Measurements from ENCODE around the gene GPR183. TPM values are rescaled to one million over a fixed set of nuclear protein-coding genes. Genes with fewer than 3 reads are reported as not detected.
"Not testable (repeated sequence)": the region's sequence is repeated elsewhere in the genome, so short reads cannot be mapped to it uniquely, and the experiment has no call there.

GPR183 gene
- total RNA-seq, 2 donors from 2014 or later, result 1.5 to 8.3 TPM

GRCh38 chr13:99254830-99255229 is 52.4 kb downstream of the GPR183 start:
- H3K27me3 ChIP-seq, result no peaks in the 10 kb centered on the region
- intact Hi-C loops (cut with DNase I), result no loop called here
- no peak overlapping the region for H3K27ac ChIP-seq
- no peak for DNase-seq
- H3K4me3 ChIP-seq, result no peak overlapping the region
- no peaks in the 10 kb centered on the region for H3K4me1 ChIP-seq
- no peaks in the 10 kb centered on the region for H3K36me3 ChIP-seq
- TF ChIP-seq CTCF (IDR thresholded peaks at IDR 0.05), result no peak
- no peaks in the 10 kb centered on the region for H3K9me3 ChIP-seq
- no peak overlapping the region for H3K9ac ChIP-seq (ENCODE audit: low read depth in 2 of 2, low read length in 2 of 2)

GRCh38 chr13:99251921-99252320 is 55.3 kb downstream of the GPR183 start:
- no peak overlapping the region for H3K4me3 ChIP-seq
- no peaks in the 10 kb centered on the region for H3K9me3 ChIP-seq
- no peaks in the 10 kb centered on the region for H3K4me1 ChIP-seq
- no peak overlapping the region for H3K9ac ChIP-seq (ENCODE audit: low read depth in 2 of 2, low read length in 2 of 2)
- H3K27me3 ChIP-seq, result no peaks in the 10 kb centered on the region
- no peak for DNase-seq
- H3K36me3 ChIP-seq, result no peaks in the 10 kb centered on the region
- no peak for TF ChIP-seq CTCF (IDR thresholded peaks at IDR 0.05)
- intact Hi-C loops (cut with DNase I), result no loop called here
- no peak overlapping the region for H3K27ac ChIP-seq

- H3K9ac ChIP-seq (ENCODE audit: low read depth in 2 of 2, low read length in 2 of 2), result no peak overlapping the region
- no peak for DNase-seq
- intact Hi-C loops (cut with DNase I), result no loop called here
- H3K9me3 ChIP-seq, result no peaks in the 10 kb centered on the region
- no peak overlapping the region for H3K27ac ChIP-seq
- H3K36me3 ChIP-seq, result no peaks in the 10 kb centered on the region
- TF ChIP-seq CTCF (IDR thresholded peaks at IDR 0.05), result no peak
- H3K4me1 ChIP-seq, result no peaks in the 10 kb centered on the region
- H3K27me3 ChIP-seq, result no peaks in the 10 kb centered on the region
- no peak overlapping the region for H3K4me3 ChIP-seq
These were observed 56.0 kb downstream of the GPR183 start for GRCh38 chr13:99250982-99251825.

- H3K27me3 ChIP-seq; H3K4me3 ChIP-seq; H3K36me3 ChIP-seq; H3K9me3 ChIP-seq; intact Hi-C loops (cut with DNase I); H3K4me1 ChIP-seq; DNase-seq; H3K9ac ChIP-seq (ENCODE audit: low read depth in 2 of 2, low read length in 2 of 2); H3K27ac ChIP-seq: not testable (repeated sequence)
These were observed 57.6 kb downstream of the GPR183 start for GRCh38 chr13:99249606-99250005.

- H3K9me3 ChIP-seq; H3K27me3 ChIP-seq; H3K9ac ChIP-seq (ENCODE audit: low read depth in 2 of 2, low read length in 2 of 2); intact Hi-C loops (cut with DNase I); H3K27ac ChIP-seq; H3K36me3 ChIP-seq; DNase-seq; H3K4me3 ChIP-seq; H3K4me1 ChIP-seq: not testable (repeated sequence)
These were observed 58.0 kb downstream of the GPR183 start for GRCh38 chr13:99249178-99249577.

GRCh38 chr13:99246100-99246499 is 61.1 kb downstream of the GPR183 start:
- H3K4me1 ChIP-seq, result no peaks in the 10 kb centered on the region
- H3K9me3 ChIP-seq, result no peaks in the 10 kb centered on the region
- no peak overlapping the region for H3K27ac ChIP-seq
- DNase-seq, result no peak
- H3K27me3 ChIP-seq, result no peaks in the 10 kb centered on the region
- no peak overlapping the region for H3K4me3 ChIP-seq
- H3K9ac ChIP-seq (ENCODE audit: low read depth in 2 of 2, low read length in 2 of 2), result no peak overlapping the region
- no peaks in the 10 kb centered on the region for H3K36me3 ChIP-seq
- TF ChIP-seq CTCF (IDR thresholded peaks at IDR 0.05), result no peak
- intact Hi-C loops (cut with DNase I), result no loop called here

Small RNA genes lying within 50 kb of the gene (microRNA-seq; reads per million reads assigned to microRNA genes)
- not detected for gene MIR623

Other genes starting within 250 kb of the GPR183 start
- 10 to 100 TPM; 67.6 to 88.4 TPM for gene UBAC2, start 106.5 kb downstream of the GPR183 start, total RNA-seq
- under 1 TPM in 1 of 2 donors, not detected in 1; 0.35 TPM for gene GPR18, start 49.0 kb downstream of the GPR183 start, total RNA-seq
- gene TM9SF2, start 194.1 kb upstream of the GPR183 start, total RNA-seq, result 100 to 1,000 TPM; 205 to 220 TPM

Measured in colonic mucosa (tissue), 4 donors.